BJ (cell line): ENCODE results near the gene F2RL2. TPM values are rescaled to one million over a fixed set of nuclear protein-coding genes. Genes with fewer than 3 reads are reported as not detected.

Source experiments
- CTCF ChIA-PET: fragments of 350-600 bp; formaldehyde crosslinking; extraction: SDS; loops from one replicate; lab custom pipeline; 2021; ENCODE audit warnings: antibody characterized with exemption, inconsistent platforms; lab: Yijun Ruan, JAX
- POLR2A ChIA-PET: fragments of 300-600 bp; sonication (Branson Sonifier 250); formaldehyde crosslinking; extraction: SDS; loops from one replicate; lab custom pipeline; 2021; ENCODE audit warnings: antibody characterized with exemption; lab: Charles Lee
- DNase-seq: peaks from one replicate; pipeline ENCODE4 v3.0.0-alpha.2; 2011; ENCODE audit warnings: low read depth
- H3K27me3 ChIP-seq: 2 replicates; pipeline ENCODE4 v1.6.0; 2011; ENCODE audit warnings: low read length; ENCODE audit not compliant: control insufficient read depth, insufficient read depth
- H3K36me3 ChIP-seq: 2 replicates; pipeline ENCODE4 v1.5.1; 2011; ENCODE audit warnings: low read length; ENCODE audit not compliant: control insufficient read depth, insufficient read depth
- H3K4me3 ChIP-seq: 2 replicates; pipeline ENCODE4 v1.5.1; 2011; ENCODE audit warnings: low read depth, mild to moderate bottlenecking, control low read depth, low read length
- polyA plus RNA-seq: library from polyadenylated mRNA; depleted of rRNA; stranded (reverse); fragments of >200 nt; gene quantifications from 2 replicates; pipeline ENCODE4 v1.2.3, GENCODE V29; 2011
- TF ChIP-seq, protein P1 (sequence below): IDR thresholded peaks from 2 replicates; pipeline ENCODE4 v1.5.1; 2011; ENCODE audit warnings: low read depth, mild to moderate bottlenecking, control low read depth, inconsistent platforms, low read length, moderate library complexity; ENCODE audit not compliant: insufficient read depth

F2RL2 gene
- polyA plus RNA-seq, 1 experiment = 48.8 TPM

DNA sequence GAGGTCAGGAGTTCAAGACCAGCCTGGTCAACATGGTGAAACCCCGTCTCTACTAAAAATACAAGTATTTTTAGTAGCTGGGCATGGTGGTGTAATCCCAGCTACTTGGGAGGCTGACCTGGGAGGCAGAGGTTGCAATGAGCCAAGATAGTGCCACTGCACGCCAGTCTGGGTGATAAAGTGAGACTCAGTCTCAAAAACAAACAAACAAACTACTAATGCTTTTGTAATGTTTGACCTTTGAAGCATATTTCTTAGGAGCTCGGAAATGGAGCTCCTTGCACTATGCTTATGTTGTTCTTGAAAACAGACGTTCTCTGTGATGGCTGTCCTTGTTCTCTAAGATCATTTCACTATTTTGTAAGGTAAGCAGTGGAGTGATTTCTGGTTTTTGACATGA is 6.0 kb downstream of the F2RL2 start:
- CTCF ChIA-PET = interaction anchor here (0.7 to 2.9 kb wide), 5 partner anchors 8 to 157 kb away, joined by 3 to 12 read pairs (median 4); no protein-coding TSS in a partner anchor
- no peaks in the 10 kb centered on the region; the same call in 1 of the 2 replicates for H3K36me3 ChIP-seq

DNA sequence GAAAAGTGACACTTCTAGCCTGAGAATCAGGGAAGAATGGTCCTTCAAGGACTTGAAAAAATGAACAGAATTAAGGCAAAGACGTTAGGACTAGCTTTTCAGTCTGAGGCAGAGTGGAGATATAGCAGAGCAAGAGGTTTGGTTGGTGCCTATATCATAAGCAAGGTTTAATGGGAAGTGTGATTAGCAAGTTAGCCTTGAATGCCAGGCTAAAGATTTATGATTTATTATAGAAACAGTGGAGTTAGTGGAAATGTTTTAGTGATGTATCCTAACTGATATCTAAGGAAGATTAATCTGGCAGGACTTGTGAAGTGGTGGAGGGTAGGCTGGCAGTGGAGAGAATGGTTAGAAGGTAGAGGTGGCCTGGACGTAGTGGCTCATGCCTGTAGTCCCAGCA is 7.0 kb downstream of the F2RL2 start:
- DNase-seq = no peak
- Histone ChIP-seq H3K27me3 (no peaks in the 10 kb centered on the region), H3K36me3 (no peaks in the 10 kb centered on the region; the same call in 1 of the 2 replicates), H3K4me3 (no peak overlapping the region)
- POLR2A ChIA-PET = interaction anchor here (0.6 kb wide), 1 partner anchor 162 kb away, joined by 10 read pairs; no protein-coding TSS in a partner anchor
- TF ChIP-seq, protein P1, sequence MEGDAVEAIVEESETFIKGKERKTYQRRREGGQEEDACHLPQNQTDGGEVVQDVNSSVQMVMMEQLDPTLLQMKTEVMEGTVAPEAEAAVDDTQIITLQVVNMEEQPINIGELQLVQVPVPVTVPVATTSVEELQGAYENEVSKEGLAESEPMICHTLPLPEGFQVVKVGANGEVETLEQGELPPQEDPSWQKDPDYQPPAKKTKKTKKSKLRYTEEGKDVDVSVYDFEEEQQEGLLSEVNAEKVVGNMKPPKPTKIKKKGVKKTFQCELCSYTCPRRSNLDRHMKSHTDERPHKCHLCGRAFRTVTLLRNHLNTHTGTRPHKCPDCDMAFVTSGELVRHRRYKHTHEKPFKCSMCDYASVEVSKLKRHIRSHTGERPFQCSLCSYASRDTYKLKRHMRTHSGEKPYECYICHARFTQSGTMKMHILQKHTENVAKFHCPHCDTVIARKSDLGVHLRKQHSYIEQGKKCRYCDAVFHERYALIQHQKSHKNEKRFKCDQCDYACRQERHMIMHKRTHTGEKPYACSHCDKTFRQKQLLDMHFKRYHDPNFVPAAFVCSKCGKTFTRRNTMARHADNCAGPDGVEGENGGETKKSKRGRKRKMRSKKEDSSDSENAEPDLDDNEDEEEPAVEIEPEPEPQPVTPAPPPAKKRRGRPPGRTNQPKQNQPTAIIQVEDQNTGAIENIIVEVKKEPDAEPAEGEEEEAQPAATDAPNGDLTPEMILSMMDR = no peak
- CTCF ChIA-PET = interaction anchor here (1.3 kb wide), 1 partner anchor 14 kb away, joined by 7 read pairs; no protein-coding TSS in a partner anchor

More for the DNA sequence above, 6.0 kb downstream of the F2RL2 start:
- no peak for DNase-seq
- no peaks in the 10 kb centered on the region for H3K27me3 ChIP-seq
- POLR2A ChIA-PET = interaction anchor here (0.8 kb wide), 1 partner anchor 10 kb away, joined by 3 read pairs; no protein-coding TSS in a partner anchor
- no peak overlapping the region for H3K4me3 ChIP-seq
- TF ChIP-seq, protein P1 = no peak

DNA sequence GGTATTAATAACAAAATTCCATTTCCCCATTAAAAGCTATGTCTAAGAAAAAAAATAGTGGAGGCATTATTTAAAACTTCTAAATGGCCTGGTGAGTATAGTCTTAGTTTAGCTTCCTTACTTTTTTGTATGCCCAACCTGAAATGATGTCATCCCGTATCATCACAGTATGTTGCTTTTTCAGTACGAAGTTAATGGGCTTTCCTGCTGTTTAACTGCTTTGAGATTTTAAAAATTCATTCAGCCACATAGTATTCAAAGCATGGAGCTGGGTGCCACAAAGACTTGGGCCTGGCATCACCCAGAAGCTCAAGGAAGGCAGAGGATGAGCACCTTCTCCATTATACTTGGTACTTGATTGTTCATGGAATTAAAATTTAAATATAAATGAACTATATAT is 7.4 kb downstream of the F2RL2 start:
- H3K27me3 ChIP-seq = no peaks in the 10 kb centered on the region
- POLR2A ChIA-PET = interaction anchor here (0.8 kb wide), 1 partner anchor 63 kb away, joined by 3 read pairs; no protein-coding TSS in a partner anchor
- CTCF ChIA-PET = interaction anchor here (0.9 to 1.3 kb wide), 2 partner anchors 12 to 14 kb away, joined by 3 to 7 read pairs; no protein-coding TSS in a partner anchor
- DNase-seq = no peak
- TF ChIP-seq, protein P1 = no peak
- no peaks in the 10 kb centered on the region; the same call in 1 of the 2 replicates for H3K36me3 ChIP-seq
- H3K4me3 ChIP-seq = no peak overlapping the region

DNA sequence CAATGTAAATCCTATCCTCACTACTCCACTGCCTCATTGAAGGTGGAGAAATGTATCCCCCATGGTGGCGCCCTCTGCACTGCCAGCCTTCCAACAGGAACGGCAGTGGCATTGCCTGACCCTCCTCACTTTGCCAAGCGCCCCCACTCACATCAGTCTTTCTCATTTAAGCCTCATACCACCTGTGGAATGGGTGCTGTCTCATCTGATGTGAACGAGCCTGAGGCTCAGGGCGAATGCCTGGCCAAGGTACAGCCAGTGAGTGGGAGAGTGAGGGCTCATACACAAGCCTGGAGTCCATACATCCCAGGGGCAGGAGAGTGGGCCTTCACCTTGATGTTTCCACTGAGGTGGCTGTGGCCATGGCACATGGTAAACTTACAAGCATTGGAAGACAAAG is 10.3 kb downstream of the F2RL2 start:
- Histone ChIP-seq H3K4me3 (no peak overlapping the region), H3K27me3 (no peaks in the 10 kb centered on the region), H3K36me3 (no peaks in the 10 kb centered on the region; the same call in 1 of the 2 replicates)
- DNase-seq = no peak
- ChIA-PET CTCF (interaction anchor here (0.6 to 2.3 kb wide), 2 partner anchors 44 to 162 kb away, joined by 4 to 11 read pairs; no protein-coding TSS in a partner anchor), POLR2A (no interaction called here)
- TF ChIP-seq, protein P1 = no peak

DNA sequence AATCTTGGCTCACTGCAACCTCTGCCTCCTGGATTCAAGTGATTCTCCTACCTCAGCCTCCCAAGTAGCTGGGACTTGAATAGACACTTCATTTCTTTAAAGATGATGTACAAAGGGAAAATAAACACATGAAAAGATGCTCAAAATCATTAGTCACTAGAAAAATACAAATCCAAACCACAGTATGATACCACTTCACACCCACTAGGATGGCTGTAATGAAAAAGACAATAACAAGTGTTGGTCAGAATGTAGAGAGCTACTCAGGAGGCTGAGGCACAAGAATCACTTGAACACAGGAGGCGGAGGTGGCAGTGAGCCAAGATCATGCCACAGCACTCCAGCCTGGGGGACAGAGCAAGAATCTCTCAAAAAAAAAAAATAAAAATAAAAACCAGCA is 13.0 kb downstream of the F2RL2 start:
- Histone ChIP-seq H3K4me3 (no peak overlapping the region), H3K36me3 (no peaks in the 10 kb centered on the region; the same call in 1 of the 2 replicates), H3K27me3 (no peaks in the 10 kb centered on the region)
- ChIA-PET POLR2A (no interaction called here), CTCF (interaction anchor here (1.8 kb wide), 1 partner anchor 30 kb away, joined by 6 read pairs; no protein-coding TSS in a partner anchor)
- no peak for DNase-seq
- TF ChIP-seq, protein P1 = no peak
